ENCODE data around the gene EXOC4. TPM values are rescaled to one million over a fixed set of nuclear protein-coding genes. Genes with fewer than 3 reads are reported as not detected.

The EXOC4 gene
- polyA plus RNA-seq, 3 donors, result 68.1 to 75.1 (median 70.9) TPM

DNA sequence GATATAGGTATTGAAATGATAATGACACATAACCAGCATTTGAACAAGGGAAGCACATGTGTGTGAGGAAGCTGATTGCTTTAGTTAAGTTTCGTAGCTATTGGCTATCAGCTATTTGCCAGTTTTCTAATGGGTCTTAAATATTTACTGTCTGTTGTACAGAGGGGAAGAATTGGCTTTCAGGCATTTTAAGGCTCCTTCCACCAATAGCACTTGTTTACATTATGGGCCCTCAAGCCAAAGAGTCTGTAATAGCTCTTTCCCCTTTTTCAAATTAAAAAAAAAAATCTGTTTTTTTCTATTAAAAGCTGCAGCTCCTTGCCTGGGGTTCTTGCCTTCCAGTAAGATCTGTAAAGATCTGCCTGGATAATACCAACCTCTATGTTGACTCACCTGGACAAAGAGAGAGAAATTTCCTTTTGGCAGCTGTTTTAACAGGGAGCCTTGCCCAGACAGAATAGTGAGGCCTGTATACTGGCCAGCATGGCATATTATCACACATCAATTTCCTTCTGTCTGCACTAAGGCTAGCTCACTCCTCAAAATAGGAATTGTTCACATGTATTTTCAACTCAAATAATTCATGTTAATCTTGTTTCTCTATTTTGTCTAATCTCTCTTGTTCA, 769.5 kb downstream of the EXOC4 start:
- no peak for DNase-seq (ENCODE audit: extremely low read depth in 1 of 11, low read depth in 9 of 11, low spot score in 4 of 11)

DNA sequence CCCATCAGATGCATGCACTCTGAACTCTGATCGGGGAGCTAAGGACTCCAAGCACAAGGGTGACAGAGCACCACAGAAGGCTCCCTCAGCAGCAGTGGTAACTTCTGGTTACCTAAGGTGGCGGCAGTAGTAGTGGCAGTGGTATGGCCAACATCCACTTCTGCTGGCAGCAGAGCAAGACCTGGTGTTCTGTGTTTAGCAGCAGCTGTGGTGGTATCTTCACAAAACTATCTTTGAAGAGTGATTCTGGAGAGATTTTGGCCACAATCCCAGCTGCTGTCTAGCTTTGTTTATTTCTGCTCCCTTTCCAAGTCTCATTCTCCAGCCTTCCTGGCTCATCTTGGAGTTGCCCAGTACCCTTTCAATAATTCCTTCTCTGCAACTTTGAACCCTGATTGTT, 771.9 kb downstream of the EXOC4 start:
- no peak for DNase-seq (ENCODE audit: extremely low read depth in 1 of 11, low read depth in 9 of 11, low spot score in 4 of 11)

DNA sequence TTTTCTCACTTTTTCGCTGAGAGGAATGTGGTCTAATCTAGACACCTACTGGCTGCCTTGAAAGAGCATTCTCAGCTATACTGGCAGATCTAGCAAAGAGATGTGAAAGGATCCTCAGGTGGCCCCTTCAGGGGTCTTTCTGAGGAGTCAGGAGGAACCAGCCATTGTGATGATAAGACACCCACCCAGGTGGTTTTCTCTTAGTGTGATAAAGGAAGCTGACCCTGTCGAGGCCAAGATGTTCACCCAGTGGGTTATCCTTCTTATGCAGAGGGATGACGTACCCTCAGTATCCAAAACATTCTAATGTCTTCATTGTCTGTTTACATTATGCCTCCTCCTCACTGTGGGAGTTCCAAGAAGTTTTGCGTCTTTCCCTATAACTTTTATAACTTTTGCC, 776.0 kb downstream of the EXOC4 start:
- DNase-seq (ENCODE audit: extremely low read depth in 1 of 11, low read depth in 9 of 11, low spot score in 4 of 11), result no peak

DNA sequence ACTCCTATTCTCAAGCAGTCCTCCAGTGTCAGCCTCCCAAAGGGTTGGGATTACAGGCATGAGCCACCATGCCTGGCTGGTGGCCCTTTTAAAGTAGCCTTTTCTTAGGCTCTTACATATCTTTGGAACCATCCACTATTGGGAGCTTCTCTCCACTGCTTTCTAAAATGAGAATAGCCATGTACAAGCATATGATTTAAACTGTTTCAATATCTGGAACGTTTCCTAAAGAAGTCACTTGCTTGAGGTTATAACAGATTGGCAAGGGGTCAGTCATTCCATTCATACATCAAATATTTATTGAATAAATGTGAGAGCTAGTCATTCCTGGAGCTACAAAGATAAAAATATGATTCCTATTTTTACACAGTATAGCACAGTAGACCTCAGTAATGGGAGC, 776.9 kb downstream of the EXOC4 start:
- DNase-seq (ENCODE audit: extremely low read depth in 1 of 11, low read depth in 9 of 11, low spot score in 4 of 11), result no peak

DNA sequence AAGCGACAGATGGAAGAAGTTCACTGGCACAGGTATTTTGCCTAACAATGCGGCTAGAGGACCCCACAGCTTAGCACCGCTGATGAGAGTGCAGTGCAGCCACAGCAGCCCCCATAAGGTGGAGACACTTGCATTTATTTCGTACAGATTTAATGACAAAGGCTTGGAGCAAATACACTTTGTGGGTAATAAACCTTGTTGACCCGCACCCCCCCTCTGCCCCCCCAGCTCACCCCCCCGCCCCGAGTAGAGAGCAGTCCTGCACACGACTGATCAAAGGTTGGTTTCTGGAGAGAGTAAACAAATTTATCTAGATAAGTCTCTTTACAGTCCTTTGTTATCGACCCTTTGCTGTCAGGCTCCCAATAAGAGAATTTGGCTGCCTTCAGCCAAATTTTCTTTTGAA, 777.6 kb downstream of the EXOC4 start:
- no peak for DNase-seq (ENCODE audit: extremely low read depth in 1 of 11, low read depth in 9 of 11, low spot score in 4 of 11)

DNA sequence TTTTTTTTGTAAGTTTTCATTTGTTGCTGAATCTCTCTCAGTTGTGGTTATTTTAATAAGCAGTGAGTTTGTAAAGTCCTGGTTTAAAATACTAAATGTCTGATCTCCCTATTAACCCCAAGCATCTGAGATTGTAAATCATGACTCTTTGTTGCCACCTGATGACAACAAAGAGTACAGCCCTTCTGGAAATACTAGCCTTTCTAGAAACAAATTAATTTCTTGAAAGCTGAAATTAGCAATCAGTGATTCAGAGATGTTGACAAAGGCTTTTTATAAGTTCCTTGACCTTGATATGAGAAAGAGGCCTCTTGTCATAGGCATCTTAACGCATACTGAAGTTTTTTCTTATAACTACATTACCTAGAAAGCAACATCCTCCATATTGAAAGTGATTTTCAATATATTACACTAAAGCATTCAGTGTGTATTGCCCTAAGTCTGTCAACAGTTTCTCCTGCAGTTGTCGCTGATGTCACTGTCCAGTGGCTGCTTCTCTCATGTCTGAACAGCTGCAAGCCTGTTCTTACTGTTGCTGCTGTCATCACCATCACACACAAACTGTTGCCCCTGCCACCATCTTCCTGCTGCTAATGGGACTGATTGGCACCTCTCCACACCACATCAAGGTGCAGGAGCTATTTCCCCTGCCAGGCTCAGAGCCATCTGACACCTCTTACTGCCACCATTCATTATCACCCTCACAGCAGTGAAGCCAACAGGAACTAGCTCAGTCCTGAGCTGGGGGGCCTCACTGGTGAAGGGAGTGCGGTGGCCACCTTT, 779.1 kb downstream of the EXOC4 start:
- no peak for DNase-seq (ENCODE audit: extremely low read depth in 1 of 11, low read depth in 9 of 11, low spot score in 4 of 11)

DNA sequence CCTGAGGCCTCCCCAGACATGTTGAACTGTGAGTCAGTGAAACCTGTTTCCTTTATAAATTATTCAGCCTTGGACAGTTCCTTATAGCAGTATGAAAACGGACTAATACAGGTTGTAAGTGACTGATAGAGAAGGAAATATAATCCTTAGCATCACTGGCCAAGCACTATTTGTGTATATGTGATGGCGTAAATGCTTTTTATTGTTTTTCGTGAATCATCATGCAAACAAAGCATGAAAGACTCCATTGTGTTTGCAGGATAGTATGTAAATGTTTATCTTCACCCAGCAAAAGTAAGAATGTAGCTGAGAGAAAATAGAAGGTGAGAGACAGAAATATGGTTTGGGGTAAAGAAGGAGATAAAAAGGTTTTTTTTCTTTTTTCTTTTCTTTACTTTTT, 781.8 kb downstream of the EXOC4 start:
- no peak for DNase-seq (ENCODE audit: extremely low read depth in 1 of 11, low read depth in 9 of 11, low spot score in 4 of 11)

DNA sequence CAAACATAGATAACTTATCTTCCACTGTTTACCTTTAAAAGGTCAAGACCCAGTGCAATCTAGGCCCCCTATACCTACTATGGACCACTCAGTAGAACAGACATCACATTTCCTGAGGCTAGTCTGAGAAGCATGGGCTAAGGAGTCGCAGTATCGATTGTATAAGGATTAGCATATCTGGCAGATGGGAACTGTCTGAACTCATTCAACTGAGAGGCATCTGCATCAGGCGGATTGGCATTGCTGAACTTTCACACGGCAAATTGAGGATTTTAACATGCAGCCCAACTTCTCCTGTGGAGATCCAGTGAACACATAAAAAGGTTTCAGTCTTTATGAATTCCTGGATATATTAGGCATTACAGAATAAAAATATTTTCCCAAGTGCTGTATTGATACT, 785.1 kb downstream of the EXOC4 start:
- DNase-seq (ENCODE audit: extremely low read depth in 1 of 11, low read depth in 9 of 11, low spot score in 4 of 11), result no peak

DNA sequence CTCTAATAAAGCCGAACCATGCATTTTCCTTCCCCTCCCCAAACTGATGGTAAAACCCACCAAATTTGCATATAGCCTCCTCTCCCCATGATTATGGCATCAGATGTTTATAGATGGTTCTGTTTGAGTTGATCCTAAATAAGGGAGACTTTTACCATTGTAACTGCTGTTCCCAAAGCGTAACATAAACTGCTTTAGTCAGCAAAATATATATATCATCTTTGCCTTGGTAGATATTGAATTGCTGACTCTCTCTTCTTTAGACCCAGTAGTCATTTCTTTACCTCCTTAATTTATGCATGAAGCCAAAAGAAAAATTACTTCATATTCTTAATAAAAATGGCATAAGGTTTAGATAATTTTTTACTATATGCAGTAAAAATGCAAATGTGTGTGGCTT, 788.1 kb downstream of the EXOC4 start:
- DNase-seq (ENCODE audit: extremely low read depth in 1 of 11, low read depth in 9 of 11, low spot score in 4 of 11), result no peak

DNA sequence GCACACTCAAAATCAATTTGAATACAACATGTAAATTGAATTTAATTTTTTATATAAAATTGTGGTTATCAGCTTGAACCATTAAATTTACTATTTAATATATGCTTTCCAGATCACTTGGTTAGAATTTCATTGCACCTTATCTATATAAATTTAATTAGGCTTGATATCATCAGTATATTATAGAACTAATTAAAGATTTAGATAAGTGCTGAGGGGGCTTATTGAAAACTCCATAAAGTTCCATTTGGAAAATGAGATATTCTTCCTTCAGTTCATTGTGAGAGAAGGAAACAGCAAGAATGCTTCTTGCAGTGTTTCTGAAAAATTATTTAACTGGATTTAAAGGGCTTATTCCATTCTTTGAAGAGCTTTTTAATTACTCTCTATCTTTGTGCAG, 788.6 kb downstream of the EXOC4 start:
- no peak for DNase-seq (ENCODE audit: extremely low read depth in 1 of 11, low read depth in 9 of 11, low spot score in 4 of 11)

DNA sequence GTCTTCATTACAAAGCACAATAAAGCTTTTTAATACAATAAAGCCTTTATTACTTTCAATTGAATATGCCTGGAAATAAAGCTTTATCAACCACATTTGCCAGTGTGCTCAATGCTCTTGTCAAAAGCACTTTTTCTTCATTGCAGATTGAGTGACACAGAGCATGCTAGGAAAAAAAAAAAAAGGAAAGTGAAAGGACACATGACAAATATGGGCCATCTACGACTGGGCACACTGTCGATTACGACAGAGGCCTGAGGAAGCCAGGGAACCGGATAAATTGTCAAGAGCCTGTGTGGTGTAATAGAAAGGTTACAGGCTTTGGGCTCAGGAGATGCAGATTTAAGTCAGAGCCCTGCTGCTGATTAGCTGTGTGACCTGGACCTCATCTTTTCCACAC, 789.4 kb downstream of the EXOC4 start:
- DNase-seq (ENCODE audit: extremely low read depth in 1 of 11, low read depth in 9 of 11, low spot score in 4 of 11), result no peak

DNA sequence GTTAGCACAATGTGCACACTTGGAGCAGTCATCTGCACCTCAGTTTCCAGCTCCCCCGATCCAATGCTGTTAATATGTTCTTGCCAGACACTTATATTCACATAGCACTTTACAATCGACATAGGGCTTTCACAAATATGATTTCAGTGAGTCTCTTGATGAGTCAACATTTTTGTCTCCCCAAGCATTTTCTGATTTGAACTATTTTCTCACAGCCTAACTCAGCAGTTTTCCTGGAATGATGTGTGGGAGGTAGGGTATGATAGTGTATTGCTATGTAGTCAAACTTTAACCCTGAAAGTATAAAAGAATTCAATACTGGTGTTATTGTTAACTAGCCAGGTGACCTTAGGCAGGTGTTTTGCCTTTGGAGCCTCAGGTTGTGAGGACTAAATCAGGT, 791.8 kb downstream of the EXOC4 start:
- DNase-seq (ENCODE audit: extremely low read depth in 1 of 11, low read depth in 9 of 11, low spot score in 4 of 11), result peak in 1 of 11 donors; percentile 7

DNA sequence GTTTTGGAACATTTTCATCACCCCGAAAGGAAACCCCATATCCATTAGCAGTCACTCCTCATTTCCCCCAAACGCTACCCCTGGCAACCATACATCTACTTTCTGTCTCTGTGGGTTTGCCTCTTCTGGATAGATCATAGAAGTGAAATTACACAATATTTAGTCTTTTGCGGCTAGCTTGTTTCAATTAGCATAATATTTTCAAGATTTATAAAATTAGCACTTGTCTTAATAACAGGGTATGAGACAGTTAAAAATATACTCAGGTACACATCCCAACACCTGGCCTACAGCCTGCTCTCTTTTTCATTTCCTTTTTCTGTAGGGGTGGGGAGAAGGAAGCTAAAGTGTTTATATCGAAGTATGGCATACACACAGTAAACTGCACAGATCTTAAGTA, 792.8 kb downstream of the EXOC4 start:
- DNase-seq (ENCODE audit: extremely low read depth in 1 of 11, low read depth in 9 of 11, low spot score in 4 of 11), result no peak

DNA sequence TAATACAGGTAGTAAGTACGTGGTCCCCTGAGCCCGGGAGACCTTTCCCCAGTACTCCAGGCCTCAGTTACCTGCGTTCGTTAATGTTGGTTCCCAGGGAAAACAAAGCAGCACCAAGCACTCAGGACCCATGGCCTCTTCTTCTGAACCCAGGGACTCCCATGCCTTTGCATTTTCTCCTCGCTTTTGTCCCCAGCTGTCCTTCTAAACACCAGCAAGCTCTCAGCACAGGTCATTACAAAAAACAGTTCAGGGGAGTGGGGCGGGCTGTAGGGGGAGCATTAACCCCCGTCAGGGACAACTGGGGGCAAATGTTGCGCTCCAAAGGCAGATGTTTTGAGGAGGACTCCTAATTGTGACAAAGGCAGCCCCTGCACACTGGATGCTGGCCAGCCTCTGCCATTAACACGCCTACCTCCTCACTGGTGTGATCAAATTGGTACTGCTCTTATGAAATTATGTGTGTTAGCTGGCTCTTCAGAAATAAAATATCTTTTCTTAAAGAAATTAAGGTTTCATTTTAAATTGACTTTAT, 793.8 kb downstream of the EXOC4 start:
- DNase-seq (ENCODE audit: extremely low read depth in 1 of 11, low read depth in 9 of 11, low spot score in 4 of 11), result no peak

DNA sequence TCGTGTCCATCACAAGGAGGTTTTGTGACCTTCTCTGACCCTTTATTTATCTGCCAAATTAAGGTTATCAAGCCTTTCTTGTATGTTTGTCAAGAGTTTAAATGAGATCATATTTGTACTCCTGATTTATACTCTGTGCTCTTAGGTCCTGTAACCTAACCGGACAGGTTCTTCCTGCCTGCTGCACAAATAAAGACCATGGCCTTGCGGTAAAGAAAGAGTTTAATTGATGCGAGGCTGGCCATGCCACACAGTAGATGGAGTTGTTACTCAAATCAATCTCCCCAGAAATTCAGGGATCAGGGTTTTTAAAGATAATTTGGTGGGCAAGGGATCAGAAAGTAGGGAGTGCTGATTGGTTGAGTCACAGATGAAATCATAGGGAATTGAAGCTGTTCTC, 794.8 kb downstream of the EXOC4 start:
- DNase-seq (ENCODE audit: extremely low read depth in 1 of 11, low read depth in 9 of 11, low spot score in 4 of 11), result no peak

DNA sequence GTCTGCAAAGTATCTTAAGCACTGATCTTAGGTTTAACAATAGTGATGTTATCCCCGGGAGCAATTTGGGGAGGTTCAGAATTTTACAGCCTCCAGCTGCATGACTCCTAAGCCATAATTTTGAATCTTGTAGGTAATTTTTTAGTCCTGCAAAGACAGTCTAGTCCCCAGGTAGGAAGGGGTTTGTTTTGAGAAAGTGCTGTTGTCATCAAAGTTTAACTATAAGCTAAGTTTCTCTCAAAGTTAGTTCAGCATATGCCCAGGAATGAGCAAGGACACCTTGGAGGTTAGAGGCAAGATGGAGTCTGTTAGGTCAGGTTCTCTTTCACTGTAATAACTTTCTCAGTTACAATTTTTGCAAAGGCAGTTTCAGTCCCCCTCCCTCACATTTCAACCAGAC, 795.3 kb downstream of the EXOC4 start:
- DNase-seq (ENCODE audit: extremely low read depth in 1 of 11, low read depth in 9 of 11, low spot score in 4 of 11), result no peak

DNA sequence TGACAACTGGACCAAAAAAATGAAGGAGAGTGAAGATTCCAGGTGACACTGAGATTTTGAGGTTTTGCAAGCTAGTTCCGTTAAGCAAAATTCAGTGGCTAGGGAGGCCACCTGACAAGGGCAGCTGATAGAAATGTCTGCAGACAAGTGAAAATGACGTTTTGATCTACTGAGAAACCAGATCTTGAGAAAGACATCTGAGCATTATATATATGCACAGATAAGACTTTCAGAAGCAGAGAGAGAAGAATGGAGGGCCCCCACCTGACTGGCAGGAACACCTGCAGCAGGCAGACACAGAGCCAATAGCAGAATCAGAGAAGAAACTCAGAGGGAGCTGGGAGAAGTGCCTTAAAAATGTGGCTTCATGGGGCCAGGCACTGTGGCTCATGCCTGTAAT, 798.1 kb downstream of the EXOC4 start:
- DNase-seq (ENCODE audit: extremely low read depth in 1 of 11, low read depth in 9 of 11, low spot score in 4 of 11), result no peak

DNA sequence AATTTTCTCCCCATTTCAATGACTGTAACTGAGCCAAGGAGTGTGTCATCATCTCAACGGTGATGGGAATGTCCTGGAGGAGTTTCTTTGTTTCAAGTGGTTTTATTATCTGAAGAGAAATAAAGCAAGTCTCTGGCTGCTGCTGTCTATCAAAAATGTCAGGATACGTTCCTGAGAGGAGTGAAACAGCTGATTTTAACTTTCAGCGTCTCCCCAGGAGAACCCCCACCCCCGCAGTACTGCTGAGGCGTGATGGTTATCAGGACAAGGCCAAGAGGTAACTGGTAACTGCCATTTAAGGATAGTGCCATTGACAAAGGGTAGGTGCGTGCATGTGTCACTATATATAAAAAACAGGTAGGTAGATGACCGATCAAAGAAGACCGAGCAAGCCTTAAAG, 803.9 kb downstream of the EXOC4 start:
- DNase-seq (ENCODE audit: extremely low read depth in 1 of 11, low read depth in 9 of 11, low spot score in 4 of 11), result no peak

DNA sequence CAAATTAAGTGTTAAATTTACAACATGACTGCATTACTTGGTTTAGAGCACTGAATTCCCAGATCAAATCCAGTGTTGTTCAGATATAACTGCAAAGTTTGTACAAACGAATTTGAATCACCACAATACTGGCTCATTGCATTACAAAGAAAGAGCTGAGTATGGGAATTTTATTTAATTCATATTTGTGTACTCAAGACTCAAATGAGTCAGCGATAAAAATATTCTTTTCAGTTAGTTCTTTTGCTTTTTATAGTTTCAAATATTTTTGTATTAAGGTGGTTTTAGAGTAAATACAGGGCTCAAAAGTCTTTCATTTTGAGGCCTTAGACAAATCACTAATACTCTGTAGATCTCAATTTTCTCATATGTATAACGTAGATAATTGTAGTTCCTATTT, 805.6 kb downstream of the EXOC4 start:
- no peak for DNase-seq (ENCODE audit: extremely low read depth in 1 of 11, low read depth in 9 of 11, low spot score in 4 of 11)

DNA sequence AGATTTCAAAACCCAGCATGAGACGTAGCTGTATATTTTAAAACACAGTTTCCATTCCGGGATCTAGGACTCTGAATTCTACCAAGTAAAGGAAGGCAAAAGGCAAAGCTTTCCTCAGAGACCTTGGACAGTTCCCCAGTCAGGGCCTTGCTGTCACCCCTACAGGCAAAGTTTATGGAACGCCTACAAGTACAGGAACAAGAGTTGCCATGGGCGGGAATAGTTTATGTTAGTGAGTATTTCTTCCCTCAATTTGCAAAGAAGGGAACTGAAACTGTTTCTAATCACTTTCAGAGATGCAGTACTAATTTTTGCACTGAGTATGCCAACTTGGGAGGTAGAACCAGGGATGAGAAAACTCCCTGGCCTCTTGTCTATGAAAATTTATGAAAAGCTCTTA, 806.1 kb downstream of the EXOC4 start:
- peak in 1 of 11 donors; percentile 7 for DNase-seq (ENCODE audit: extremely low read depth in 1 of 11, low read depth in 9 of 11, low spot score in 4 of 11)

DNA sequence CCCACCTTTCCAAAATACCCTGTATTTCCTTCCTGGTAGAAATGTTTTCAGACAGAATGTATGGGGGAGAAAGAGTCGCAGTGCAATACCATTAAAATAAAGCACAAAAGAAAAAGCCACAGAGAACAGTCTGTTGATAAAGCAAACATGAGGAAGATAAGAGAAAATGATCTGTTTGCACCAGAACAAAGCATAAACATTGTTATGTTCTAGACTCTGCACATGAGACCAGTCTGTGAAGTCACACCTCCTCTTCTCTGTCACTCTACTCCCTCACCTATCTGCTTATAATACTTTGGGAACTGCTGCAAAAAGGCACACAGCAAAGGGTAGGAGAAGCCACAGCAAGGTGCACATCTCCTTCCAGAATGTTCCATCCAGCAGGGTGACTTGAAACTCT, 807.0 kb downstream of the EXOC4 start:
- DNase-seq (ENCODE audit: extremely low read depth in 1 of 11, low read depth in 9 of 11, low spot score in 4 of 11), result no peak

Data from renal cortex interstitium (tissue), 11 donors.